OCI-LY1 (cell line): ENCODE results near the gene EFR3B.

Source experiments
- CTCF ChIP-seq: fragments of 200-600 bp; sonication (generic), shearing (Covaris generic); IDR thresholded peaks from 2 replicates; pipeline ENCODE4 v1.5.1; 2017; ENCODE audit warnings: mild to moderate bottlenecking, antibody characterized with exemption, low read length, moderate library complexity, mixed read lengths
- EZH2 ChIP-seq: fragments of 200-600 bp; sonication (generic), shearing (Covaris generic); IDR thresholded peaks from 2 replicates; pipeline ENCODE4 v1.8.0; 2017; ENCODE audit warnings: borderline replicate concordance, mixed run types, mild to moderate bottlenecking, antibody characterized with exemption, low read length, moderate library complexity, mixed read lengths

GRCh38 chr2:25158096-25158852, 116.4 kb downstream of the EFR3B start:
- TF ChIP-seq CTCF (no peak), EZH2 (no peak)
